WI38 (cell line): ENCODE data around the gene EVC2.
"Not testable (repeated sequence)": the region's sequence is repeated elsewhere in the genome, so short reads cannot be mapped to it uniquely, and the experiment has no call there.

Experiments used
- H3K4me3 ChIP-seq: 2 replicates; pipeline ENCODE4 v1.5.1; 2011; ENCODE audit warnings: low read depth, mild to moderate bottlenecking, control low read depth, low read length
- CTCF ChIP-seq: IDR thresholded peaks from 2 replicates; pipeline ENCODE4 v1.5.1; 2012; ENCODE audit warnings: low read depth, mild to moderate bottlenecking, control low read depth, low read length

Gene EVC2

GRCh38 chr4:5742388-5742787 lies 34.0 kb upstream of the EVC2 start:
- H3K4me3 ChIP-seq: no peak overlapping the region
- no peak for TF ChIP-seq CTCF

GRCh38 chr4:5738061-5738460 lies 29.7 kb upstream of the EVC2 start:
- H3K4me3 ChIP-seq: no peak overlapping the region
- TF ChIP-seq CTCF: no peak

- H3K4me3 ChIP-seq: no peak overlapping the region
- TF ChIP-seq CTCF: no peak
Measured at GRCh38 chr4:5735463-5735862, 27.1 kb upstream of the EVC2 start.

- TF ChIP-seq CTCF: no peak
Measured at GRCh38 chr4:5734853-5735252, 26.5 kb upstream of the EVC2 start.

GRCh38 chr4:5732158-5732557 lies 23.8 kb upstream of the EVC2 start:
- no peak overlapping the region for H3K4me3 ChIP-seq
- no peak for TF ChIP-seq CTCF

More at GRCh38 chr4:5734853-5735252, 26.5 kb upstream of the EVC2 start:
- H3K4me3 ChIP-seq: no peak overlapping the region

GRCh38 chr4:5730993-5731990 lies 22.9 kb upstream of the EVC2 start:
- TF ChIP-seq CTCF: no peak
- no peak overlapping the region for H3K4me3 ChIP-seq

- no peak overlapping the region for H3K4me3 ChIP-seq
- TF ChIP-seq CTCF: no peak
Measured at GRCh38 chr4:5730436-5730835, 22.1 kb upstream of the EVC2 start.

GRCh38 chr4:5728412-5728811 lies 20.1 kb upstream of the EVC2 start:
- not testable (repeated sequence) for H3K4me3 ChIP-seq
